ENCODE results near the gene RFTN1.
"Not testable (repeated sequence)": the region's sequence is repeated elsewhere in the genome, so short reads cannot be mapped to it uniquely, and the experiment has no call there.

Gene RFTN1

DNA sequence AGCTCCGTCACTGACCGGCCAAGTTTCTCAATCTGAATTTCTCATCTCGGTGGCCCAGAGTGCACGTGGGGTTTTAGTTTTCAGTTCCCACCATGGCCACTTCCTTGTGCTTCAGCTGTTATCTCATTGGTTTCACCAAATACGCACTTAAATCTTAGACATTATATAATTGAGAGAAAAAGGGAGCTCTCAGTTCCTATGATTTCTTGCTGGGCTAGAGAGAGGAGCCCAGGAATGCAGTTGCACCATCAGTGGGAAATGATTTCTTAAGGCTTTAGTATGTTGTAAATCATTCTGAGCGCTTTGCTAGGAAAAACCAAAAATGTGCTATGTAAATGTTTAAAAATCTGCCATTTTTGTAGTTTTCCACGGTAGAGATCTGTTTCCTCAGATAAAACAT is 195.3 kb downstream of the RFTN1 start:
- no peak for DNase-seq

DNA sequence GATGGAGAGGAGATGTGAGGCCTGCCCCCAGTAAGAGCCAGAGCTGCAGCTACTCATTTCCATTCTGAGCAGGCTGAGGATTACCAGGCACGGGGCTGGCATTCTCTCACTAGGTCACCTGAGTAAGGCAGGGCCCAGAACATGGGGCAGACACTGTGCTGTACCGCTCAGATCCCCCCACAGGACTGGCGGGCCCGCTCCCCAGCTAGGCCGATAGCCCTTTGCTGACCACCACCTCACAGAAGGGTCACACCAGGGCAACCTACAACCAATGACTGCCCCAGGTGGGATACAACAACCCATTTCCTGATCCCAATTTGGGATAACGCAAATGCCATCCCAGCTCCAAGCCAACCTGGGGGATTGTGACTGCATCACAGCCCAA is 195.9 kb downstream of the RFTN1 start:
- no peak for DNase-seq

DNA sequence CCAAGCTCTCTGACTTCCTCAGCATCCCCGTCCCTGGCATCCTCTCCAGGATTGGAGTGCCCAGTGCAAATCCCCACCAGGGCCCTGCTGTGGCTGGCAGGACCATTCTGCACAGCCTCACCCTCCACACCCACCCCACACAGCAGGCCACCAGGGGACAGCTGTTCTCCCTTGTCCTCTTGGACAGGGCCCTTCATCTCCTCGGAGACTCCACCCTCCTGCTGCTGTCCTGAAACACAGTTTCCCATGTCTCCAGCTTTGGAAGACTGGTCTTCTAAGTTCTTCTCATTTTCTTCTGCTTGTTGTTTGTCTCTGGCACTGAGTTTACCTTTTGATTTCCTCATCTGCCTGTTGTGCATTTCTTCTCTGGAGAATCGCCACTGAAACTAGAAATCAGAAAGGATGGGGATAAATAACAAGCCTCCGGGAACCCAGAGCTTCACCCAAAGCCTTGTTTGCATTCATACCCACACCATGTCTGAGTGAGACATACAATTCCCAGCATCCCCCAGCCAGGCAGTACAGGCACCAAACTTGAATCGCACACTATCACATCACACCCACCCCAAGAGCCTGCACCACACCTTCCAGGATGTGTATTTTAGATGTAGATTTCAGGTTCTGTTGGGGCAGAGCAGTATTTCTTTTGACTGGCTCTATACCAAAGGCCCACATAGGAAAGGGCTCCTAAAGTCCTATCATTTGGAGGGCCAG is 196.5 kb downstream of the RFTN1 start:
- DNase-seq: no peak

DNA sequence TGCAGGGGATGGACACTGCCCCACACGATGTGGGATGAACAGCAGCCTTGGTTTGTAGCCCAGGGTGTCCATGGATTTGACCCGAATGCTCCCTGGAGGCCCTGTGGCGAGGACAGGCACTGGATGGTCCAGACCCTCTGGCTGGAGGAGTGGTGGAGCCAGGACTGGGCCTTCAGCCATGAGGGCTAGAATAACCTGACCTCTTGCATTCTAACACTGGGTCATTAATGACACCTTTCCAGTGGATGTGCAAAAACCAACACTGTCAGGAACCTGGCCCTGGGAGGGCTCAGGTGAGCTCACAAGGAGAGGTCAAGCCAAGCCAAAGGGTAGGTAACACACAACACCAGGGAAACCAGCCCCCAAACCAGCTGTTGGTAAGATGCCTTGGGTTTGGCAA is 197.1 kb downstream of the RFTN1 start:
- no peak for DNase-seq

DNA sequence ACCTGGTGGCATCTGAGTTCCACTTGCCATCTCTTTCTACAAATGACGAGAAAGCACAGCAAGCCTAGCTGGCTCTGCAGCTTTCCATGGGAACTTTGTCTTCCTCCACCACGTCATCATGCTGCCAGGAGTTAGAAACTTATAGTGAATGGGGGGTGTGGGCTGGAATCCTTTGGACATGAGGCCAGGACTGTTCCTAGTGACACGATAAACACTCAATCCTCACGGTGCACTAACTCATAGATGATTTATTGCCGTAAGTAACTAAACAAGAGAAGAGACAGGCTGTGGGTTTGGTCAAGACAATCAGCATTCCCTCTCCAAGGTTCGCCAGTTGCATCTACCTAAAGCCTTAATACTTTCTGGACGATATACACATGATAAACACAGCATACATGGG is 197.9 kb downstream of the RFTN1 start:
- DNase-seq: no peak

DNA sequence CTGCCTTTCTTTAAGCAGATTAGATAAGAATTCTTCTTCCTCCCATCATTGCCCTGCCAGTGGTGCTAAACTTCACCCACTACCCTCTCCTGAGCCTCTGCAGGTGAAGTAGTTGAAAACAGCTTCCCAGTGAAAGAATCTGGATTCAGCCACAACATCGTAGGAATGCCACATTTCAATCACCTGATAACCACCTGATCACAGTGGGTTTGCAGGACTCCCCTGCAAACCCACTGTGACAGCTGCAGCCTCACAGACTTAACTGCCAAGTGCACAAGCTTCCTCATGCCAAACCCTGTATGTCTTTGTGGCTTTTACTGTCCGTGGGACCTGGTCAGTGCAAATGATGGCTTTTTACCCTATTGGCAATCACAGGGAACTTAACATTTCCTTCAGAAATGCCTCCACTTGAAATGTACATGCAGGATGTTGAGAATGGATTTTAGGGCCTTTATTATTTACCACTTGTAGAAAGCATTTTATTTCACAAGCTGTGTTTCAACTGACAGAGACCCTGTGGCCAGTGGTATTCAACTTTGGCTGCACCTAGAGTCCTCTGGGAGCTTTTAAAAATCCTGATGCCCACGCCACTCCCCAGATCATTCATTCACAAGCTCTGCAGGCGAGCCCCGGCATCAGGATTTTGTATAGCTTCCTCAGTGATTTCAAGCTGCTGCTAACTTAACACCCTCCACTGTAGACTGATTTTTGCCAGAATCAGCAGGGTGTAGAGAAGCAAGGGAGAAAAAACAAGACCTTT is 199.4 kb downstream of the RFTN1 start:
- DNase-seq: no peak

DNA sequence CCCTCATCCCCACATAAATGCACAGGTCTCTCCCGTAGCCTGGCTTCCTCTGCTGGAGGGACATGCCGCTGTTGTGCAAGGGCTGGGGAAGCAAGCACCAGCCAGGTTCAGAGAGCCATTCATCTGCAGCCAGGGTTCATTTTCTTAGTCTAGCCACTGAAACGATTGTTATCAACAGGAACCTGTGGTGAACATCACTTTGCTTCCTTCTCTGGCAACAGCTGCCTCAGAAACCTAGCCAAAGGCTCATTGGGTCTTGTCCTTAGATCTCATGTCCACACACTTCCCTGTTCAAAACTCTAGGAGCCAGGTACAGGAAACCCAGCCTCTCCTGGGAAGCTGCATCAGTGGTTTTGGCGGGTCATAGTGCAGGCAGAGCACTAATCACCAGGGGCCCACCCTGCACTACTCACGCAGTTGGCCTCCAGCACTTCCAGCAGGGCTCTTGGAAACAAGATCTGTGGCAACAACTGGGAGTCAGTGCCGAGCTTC is 201.5 kb downstream of the RFTN1 start:
- DNase-seq: no peak

DNA sequence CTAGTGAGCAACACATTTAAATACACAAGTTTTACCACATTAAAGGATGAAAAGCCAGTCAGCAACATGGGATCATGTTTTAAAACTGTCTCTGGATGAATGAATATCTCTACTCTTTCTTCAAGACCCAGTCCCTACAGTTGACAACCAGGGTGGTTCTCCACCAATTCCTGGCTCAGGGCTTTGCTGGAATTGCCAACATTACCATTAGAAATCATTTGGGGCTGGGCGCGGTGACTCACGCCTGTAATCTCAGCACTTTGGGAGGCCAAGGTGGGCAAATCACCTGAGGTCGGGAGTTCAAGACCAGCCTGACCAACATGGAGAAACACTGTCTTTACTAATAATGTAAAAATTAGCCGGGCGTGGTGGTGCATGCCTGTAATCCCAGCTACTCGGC is 203.0 kb downstream of the RFTN1 start:
- not testable (repeated sequence) for DNase-seq

DNA sequence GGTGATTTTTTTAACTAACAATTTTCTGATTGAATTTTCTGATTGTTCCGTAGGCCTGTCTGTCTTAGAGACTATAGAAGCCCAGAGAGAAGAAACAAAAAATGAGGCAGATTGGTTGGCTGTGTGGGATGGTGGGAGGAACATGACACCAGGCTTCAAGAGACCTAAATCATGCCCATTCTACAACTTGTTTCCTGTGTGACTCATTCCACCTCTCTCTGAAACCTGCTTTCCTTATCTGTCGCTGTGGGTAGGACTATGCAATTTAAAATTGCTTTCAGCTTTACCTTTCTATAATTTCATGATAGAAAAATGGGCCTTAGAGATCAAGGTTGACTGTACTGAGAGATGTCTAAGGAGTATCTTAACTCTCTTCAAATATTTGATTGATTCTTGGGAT is 203.9 kb downstream of the RFTN1 start:
- DNase-seq: no peak

DNA sequence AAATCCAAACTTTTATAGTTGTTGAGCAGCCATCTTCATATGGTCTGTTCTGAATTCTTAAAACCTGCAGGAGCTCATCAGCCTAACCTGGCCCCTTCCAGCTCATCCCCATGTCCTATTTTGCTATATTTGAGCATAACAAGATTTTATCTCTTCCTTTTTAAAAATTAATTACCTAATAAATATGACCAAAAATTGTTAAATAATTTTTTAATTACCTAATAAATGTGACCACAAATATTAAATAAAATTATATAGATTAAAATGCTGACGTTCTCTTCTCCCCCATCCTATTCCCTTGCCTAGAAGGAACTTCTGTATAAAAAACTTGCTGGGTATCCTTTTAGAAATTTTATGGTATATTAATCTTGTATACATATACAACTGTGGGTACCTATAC is 204.8 kb downstream of the RFTN1 start:
- DNase-seq: no peak

DNA sequence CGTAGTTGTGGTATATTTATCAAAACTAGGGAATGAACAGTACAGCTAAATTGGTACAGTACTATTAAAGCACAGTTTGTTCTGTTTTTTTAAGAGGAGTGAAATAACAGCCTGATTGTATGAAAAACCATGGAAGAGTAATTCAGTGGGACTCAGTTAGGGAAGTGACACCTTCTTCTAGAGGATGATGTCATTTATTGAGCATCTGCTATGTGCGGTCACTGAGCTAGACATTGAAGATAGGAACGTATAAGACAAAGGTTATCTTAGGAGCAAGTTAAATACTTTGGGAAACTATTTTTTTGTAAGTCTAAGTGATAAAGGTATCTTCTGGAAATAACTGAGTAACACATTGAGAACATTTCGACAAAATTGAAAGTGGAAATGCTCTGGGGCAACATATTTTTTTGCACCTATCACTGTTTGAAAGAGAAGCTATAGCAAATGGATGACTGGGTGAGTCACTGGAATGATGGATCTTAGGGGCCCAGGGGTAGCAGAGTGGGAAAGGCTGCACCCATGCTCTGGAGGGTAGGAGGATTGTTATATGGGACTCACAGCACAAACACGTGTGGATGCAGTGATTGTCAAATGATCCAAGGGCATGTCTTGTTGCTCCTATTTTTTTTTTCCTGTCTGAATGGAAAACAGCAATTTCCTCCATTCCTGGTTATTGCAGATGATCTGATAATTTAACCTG is 205.5 kb downstream of the RFTN1 start:
- no peak for DNase-seq

DNA sequence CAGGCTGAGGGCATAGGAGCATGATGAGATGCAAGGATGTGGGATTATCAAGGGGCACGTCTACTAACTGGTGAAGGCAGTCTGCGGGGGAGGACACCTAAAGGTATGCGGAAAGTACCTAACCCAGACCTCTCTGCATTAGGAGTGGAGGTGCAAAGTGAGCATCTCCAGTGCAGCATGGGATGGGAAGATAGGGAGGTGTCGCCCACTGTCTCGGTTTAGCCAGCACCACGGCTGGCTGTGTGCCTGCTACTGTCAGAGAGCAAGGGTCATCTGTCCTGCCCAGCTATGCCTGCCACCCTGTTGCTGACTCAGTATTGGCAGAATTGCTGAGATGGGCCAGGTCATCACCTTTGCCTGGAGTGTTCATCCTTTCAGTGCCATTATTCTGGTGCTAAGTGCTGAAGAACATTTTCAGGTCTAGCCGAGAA is 208.4 kb downstream of the RFTN1 start:
- no peak for DNase-seq

DNA sequence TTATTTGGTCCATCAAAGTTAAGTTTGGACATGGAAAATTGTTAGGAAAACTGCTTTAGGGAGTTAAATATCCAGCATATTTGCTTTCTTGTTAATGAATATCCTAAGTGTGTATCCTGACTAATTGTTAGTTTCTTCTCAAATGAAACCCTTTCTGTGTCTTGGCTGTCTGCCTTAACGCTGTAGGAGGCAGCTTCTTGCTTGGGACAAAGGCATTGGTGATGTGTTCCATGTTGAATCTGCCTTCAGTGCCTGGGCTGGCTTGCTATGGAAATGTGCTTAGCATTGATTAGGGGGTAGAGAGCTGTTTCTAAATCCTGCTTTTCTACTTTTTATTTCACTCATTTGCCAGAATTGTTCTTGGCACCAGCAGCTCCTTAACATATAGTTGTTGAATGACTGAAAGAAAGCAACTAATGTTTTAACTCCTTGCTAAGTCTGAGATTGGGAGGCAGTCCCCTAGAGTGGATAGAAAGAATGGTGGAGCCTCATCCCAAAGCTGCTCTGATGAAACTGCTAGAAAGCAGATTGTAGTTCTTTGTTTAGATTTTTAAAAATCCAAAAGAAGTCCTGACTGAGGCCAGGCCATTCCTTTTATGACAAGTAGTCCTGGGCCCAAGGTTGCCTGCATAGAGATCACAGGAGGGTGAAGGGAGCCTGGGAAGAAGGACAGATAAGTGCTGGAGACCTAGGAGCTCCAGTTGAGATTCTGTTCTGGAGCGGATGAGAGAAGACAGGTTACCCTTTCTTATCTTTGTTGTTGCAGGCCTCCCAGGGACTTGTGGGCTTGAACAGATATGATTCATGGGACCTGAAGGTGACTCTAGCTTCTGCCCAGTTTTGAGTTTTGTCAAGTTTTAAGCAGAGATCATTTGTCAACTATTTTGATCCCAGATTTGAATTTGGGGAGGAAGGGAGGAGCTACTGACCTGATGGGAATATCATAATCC is 209.2 kb downstream of the RFTN1 start:
- DNase-seq: no peak

DNA sequence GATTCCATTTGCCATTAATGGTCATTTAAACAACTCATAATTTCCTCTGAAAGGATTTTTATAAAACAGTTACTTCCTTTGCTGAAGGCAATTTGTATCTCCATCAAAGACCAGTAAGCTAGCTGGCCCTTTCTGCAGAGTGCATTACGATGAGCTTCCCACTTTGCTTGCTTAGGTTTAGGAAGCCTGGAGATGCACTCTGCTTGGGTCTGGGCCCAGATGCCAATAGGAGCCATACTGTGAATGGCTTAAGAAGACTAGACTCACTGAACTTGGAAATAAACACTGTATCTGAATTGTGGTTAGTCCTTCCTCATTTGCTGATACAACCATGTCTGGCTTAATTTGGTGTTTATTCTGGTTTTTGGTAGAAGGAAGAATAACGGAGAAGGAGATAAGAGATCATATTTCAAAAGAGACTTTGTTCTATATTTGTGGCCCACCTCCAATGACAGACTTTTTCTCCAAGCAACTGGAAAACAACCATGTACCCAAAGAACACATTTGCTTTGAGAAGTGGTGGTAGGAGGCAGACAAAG is 210.4 kb downstream of the RFTN1 start:
- no peak for DNase-seq

DNA sequence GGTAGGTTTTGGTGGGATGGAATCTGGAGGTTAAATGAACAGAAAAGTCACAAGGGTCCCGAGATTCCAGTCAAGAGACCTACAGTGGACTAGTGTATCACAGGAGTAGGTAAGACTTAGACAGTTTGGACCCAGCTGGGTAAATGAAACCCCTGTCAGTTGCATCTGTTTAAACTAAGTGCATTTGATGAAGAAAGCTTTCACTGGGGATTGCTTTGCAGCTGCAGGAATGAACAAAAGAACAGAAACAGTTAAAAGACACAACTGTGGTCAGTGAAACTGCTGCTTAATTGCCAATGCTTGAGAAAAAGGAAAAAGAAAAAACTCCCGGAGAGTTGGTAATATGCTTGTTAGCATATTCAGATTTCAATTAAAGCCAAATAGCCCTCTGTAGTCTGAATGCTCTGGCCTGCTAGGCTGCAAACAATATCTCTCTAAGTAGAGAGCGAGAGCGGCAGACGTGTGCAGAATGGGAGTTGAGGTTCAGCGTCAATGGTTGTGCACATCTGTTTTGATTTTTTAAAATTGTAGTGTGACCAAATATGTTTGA is 211.3 kb downstream of the RFTN1 start:
- no peak for DNase-seq

DNA sequence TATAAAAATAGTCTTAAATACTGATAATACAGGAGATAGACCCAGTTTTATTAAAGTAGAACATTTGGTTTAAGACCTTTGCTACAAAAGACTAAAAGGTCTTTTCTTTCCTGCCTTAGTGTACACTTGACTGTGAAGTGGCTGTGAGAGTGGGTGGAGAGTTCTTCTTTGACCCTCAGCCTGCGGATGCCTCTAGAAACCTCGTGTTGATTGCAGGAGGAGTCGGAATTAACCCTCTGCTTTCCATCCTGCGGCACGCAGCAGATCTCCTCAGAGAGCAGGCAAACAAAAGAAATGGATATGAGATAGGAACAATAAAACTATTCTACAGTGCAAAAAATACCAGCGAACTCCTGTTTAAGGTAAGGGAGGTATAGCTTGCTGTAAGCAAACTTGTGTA is 212.0 kb downstream of the RFTN1 start:
- no peak for DNase-seq

DNA sequence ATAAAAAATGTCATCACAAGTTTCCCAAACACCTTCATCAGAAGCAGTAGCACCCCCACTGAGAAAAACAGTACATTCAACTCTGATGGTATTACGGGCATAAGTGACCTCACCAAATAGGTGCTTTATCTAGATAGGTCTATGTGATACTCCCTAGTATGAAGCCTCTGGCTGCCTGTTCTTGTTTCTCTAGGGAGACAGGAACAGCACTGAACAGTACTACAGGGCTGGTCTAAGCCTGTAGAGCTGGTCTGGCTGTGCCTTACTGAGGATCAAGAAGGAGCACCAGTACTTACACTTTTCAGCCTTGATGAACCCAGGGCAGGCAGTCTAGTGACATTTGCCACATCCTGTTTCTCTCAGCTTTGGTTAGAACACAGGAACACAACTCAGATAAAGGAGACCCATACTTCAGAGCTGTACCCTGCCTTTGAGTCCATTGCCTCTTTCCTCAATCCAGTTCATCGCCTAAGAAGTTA is 212.6 kb downstream of the RFTN1 start:
- DNase-seq: no peak

DNA sequence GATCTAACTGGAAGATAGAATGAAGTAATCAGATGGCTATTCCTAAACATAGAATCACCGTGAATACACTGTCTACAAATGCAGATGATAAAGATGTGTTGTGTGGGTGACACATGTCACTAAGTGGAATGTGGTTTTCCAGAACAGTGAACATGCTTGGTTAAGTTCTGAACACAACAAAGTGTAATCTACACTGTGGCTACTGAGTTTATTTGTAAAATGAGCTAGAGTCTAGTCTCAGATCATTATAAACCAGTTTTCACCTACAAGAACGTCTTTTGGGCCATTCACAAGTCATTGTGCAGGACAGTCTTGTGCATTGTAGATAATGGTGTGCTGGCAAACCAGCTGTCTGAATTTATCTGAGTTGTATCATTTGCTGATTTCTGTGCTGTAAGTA is 213.2 kb downstream of the RFTN1 start:
- DNase-seq: no peak

DNA sequence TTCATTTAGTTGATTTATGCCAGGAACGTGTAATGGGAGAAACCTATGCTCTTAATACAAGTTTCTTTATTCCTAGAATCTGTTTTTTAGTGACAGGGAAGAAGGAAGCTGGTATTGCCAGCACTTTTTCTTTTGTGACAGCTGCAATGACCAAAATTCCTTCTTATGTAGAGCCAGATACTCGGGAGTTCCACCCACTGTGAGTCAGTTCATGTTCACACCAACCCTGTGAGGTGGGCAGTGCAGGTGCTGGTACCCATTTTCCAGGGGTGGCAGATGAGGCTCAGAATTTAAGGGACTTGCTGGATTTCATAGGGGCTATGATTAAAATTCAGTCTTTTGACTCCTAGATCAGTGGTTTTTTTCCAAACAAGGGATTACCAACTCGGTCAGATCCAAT is 213.8 kb downstream of the RFTN1 start:
- DNase-seq: no peak

DNA sequence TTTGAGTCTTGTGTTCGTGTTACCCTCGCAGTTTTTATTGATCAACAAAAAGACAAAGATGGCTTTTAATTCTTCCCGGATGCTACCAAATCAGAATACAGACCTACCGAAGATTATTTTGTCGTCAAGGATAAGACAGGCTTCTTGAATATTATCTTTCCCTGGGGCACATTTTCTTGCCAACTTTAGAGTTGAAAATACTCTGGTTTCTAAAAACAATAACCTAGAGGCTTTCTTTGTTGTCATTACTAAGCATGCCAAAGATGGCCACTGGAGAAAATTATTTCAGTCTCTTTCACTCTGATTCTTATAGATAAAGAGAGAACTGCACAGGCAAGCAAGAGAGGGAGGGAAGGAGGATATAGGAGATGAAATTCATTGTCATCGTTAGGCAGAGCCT is 214.6 kb downstream of the RFTN1 start:
- no peak for DNase-seq

DNA sequence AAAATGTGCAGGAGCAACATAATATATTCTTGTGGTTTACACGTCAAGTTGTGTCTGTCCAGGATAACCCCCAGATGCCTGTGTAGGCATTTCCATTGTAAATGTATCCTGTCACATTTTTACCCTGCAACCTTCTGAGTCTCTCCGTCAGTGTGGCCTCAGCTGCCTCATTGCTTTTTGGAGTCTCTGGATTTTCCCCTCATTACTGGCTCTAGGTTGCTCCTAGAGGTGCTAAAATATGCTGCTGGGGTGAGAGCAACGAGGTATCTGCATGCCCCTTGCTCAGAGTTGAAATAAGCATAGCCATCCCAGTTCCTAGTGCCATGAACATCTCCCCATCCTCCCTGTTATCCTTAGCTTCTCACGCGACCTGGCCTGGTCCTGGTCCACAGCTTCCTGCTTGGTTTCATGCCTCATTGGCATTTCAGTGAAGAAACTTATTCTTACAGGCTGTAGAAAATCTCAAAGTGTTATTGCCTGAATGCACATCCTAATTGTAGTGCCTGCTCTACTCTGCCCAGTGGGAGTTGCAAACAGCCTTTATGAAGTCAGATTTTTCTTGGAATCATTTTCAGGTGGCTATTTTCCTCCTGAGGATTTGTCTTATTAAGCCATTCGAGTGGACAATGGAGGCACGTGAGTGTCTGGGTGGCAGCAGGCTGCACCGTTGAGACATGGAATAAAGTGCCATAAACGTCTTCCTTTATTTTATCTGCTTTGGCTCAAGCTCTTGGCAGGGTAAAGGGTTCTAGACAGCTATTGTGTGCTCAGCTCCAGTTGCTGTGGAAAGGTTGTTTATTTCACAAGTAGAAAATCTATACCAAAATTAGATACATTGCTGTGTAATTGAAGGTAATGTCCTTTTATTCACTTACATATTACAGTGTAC is 215.3 kb downstream of the RFTN1 start:
- DNase-seq: no peak

Data from stimulated activated CD4-positive, alpha-beta T cell treated with anti-CD3 and anti-CD28 coated beads, Interleukin-12 subunit alpha, Interleukin-12 subunit beta, amount 100 ng/mL, for 4 hours (primary cell).